ENCODE data around the gene HTR4. TPM values are rescaled to one million over a fixed set of nuclear protein-coding genes. Genes with fewer than 3 reads are reported as not detected.

HTR4 gene
- total RNA-seq, 4 donors from 2014 or later: 0.76 TPM; not detected in 3

DNA sequence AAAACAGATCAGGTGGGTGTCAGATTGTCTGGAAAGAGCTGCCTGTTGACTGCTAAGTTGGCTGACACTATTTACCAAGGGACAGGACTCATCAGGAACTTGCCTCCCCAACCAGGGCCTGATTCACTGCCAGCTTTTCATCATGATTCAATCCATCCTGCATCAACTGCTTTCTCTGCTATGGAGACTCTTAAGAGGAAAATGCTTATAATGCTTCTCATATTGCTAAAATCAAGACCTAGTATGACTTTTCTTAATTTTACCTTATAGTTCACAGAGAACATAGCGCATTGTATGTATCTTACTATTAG lies 21.3 kb downstream of the HTR4 start:
- Histone ChIP-seq H3K27me3 (peaks cover 0 to 6% (median 2%) of the 10 kb centered on the region in 4 donors), H3K27ac (no peak overlapping the region), H3K9me3 (no peaks in the 10 kb centered on the region), H3K36me3 (no peaks in the 10 kb centered on the region), H3K4me3 (no peak overlapping the region), H3K4me1 (no peaks in the 10 kb centered on the region)
- no peak for DNase-seq
- intact Hi-C loops (cut with DNase I): no loop called here
- 88 to 94% methylated on average over 1 of the region's 1 CpG for WGBS, 2 donors
- no peak for TF ChIP-seq POLR2A (IDR thresholded peaks at IDR 0.05)
- TF ChIP-seq, protein P1, sequence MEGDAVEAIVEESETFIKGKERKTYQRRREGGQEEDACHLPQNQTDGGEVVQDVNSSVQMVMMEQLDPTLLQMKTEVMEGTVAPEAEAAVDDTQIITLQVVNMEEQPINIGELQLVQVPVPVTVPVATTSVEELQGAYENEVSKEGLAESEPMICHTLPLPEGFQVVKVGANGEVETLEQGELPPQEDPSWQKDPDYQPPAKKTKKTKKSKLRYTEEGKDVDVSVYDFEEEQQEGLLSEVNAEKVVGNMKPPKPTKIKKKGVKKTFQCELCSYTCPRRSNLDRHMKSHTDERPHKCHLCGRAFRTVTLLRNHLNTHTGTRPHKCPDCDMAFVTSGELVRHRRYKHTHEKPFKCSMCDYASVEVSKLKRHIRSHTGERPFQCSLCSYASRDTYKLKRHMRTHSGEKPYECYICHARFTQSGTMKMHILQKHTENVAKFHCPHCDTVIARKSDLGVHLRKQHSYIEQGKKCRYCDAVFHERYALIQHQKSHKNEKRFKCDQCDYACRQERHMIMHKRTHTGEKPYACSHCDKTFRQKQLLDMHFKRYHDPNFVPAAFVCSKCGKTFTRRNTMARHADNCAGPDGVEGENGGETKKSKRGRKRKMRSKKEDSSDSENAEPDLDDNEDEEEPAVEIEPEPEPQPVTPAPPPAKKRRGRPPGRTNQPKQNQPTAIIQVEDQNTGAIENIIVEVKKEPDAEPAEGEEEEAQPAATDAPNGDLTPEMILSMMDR (IDR thresholded peaks at IDR 0.05): no peak

DNA sequence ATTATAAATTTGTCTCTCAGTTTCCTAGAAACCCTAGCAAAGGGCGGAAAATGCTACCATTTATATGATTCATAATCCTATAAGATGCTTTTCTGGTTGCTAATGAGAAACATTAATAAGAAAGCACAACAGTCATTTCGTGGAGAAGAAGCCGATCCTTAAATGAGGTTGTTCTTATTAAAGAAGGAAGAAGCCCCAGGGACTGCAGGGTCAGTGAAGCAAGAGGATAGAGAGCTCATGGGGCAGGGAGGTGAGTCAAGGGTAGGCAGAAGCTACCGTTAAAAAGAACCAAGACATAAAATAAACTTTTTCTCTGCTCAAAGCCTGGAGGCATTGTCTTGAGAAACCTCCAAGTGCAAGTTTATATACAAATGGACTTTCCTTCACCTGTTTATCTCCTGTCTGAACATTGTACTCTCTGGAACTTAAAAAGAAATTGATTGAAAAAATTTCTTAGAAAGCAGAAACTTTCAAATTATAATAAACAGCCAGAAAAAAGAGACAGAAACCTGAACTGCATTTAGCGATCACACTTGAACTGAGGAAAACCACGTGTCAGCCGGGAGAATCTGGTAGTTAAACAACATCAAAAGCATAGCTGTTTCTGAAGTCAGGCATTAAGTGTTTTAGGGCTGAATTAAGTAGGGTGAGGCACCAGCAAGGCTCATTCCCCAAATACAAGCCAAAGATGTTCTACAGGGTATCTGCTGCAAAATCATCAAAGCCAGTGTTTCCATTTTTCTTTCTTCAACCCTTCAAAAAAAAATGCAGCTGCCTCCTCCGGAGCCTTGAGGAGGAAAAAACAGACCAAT lies 21.9 kb downstream of the HTR4 start:
- TF ChIP-seq POLR2A (IDR thresholded peaks at IDR 0.05): no peak
- TF ChIP-seq, protein P1 (IDR thresholded peaks at IDR 0.05): no peak
- intact Hi-C loops (cut with DNase I): no loop called here
- Histone ChIP-seq H3K27ac (no peak overlapping the region), H3K4me3 (no peak overlapping the region), H3K36me3 (no peaks in the 10 kb centered on the region), H3K4me1 (no peaks in the 10 kb centered on the region), H3K9me3 (no peaks in the 10 kb centered on the region), H3K27me3 (peaks cover 0 to 6% (median 2%) of the 10 kb centered on the region in 4 donors)
- 34 to 44% methylated on average over 8 of the region's 8 CpGs for WGBS, 2 donors
- DNase-seq: no peak

DNA sequence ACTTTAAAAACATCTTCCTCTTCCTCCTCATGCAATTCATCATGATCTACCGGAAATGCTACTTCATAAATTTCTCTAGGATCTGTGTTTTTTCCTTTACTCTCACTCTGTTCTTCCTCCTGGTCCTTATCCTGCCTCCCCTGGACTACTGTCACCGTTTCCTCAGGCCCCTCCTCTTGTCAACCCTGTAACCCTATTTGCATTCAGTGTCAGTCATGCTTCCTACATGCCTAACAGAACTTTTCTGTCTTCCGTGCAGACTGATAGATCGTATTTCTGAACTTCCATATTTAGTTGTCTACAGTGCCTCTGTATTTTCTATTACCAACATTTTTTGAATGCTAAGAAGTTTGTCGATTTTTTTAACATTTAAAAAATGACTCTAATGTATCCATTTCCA lies 27.3 kb downstream of the HTR4 start:
- Histone ChIP-seq H3K4me1 (no peaks in the 10 kb centered on the region), H3K4me3 (no peak overlapping the region), H3K9me3 (no peaks in the 10 kb centered on the region), H3K27me3 (peaks cover 0 to 4% (median under 1%) of the 10 kb centered on the region in 4 donors), H3K27ac (no peak overlapping the region), H3K36me3 (no peaks in the 10 kb centered on the region)
- intact Hi-C loops (cut with DNase I): no loop called here
- no peak for DNase-seq
- WGBS, 2 donors: 52 to 58% methylated on average over 5 of the region's 5 CpGs
- TF ChIP-seq POLR2A (IDR thresholded peaks at IDR 0.05): no peak
- TF ChIP-seq, protein P1 (IDR thresholded peaks at IDR 0.05): no peak

DNA sequence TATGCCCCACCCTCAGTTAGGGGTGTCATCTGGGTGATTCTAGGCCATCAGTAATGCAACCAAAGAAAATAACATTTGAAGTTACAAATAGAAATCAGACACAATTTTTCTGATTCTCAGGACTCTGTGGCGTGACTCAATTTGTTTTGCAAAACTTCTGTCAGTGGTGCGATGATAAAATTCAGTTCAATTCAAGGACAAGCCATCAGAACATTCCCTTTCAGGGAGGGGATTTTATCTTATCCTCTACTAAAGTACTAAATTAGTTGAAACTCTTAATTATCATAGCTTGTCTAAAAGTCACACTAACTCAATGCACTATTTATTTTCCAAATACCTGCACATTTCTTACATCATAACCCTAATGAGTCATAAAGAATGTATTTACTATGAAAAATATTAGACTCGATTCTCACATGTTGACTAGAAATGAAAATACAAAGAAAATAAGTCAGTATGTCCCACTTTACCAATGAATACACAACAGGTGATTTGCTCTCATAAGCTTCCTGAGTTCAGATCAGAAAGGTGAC lies 28.2 kb downstream of the HTR4 start:
- no peak for DNase-seq
- Histone ChIP-seq H3K27ac (no peak overlapping the region), H3K27me3 (peaks cover 0 to 2% (median 0%) of the 10 kb centered on the region in 4 donors), H3K9me3 (no peaks in the 10 kb centered on the region), H3K4me3 (no peak overlapping the region), H3K36me3 (no peaks in the 10 kb centered on the region), H3K4me1 (no peaks in the 10 kb centered on the region)
- TF ChIP-seq POLR2A (IDR thresholded peaks at IDR 0.05): no peak
- TF ChIP-seq, protein P1 (IDR thresholded peaks at IDR 0.05): no peak
- 64 to 76% methylated on average over 3 of the region's 3 CpGs for WGBS, 2 donors
- intact Hi-C loops (cut with DNase I): no loop called here

DNA sequence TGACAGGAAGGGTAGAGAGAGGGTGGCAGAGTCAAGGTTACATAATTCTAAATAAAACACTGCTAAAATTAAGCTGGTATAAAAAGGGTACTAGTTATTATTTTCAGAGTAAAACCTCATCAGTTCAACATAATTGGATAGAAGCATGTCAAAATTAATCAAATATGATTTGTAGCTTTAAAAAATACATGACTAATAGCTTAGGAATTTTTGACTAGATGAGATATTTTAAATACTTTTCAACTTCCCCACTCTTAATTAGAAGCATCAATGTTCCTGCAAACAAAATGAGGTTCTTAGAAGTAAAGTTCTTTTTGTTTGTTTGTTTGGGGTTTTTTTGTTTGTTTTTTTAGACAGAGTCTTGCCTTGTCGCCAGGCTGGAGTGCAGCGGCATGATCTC lies 29.1 kb downstream of the HTR4 start:
- Histone ChIP-seq H3K27me3 (no peaks in the 10 kb centered on the region), H3K4me1 (no peaks in the 10 kb centered on the region), H3K27ac (no peak overlapping the region), H3K9me3 (no peaks in the 10 kb centered on the region), H3K4me3 (no peak overlapping the region), H3K36me3 (no peaks in the 10 kb centered on the region)
- no peak for DNase-seq
- WGBS, 2 donors: 80 to 88% methylated on average over 2 of the region's 2 CpGs
- intact Hi-C loops (cut with DNase I): no loop called here
- no peak for TF ChIP-seq POLR2A (IDR thresholded peaks at IDR 0.05)
- TF ChIP-seq, protein P1 (IDR thresholded peaks at IDR 0.05): no peak

All from esophagus squamous epithelium (tissue), 5 donors.